Measurements from ENCODE around the gene C1RL.

The C1RL gene

GRCh38 chr12:7136676-7137075 lies 27.7 kb upstream of the C1RL start:
- DNase-seq, result no peak

- no peak for DNase-seq
These were observed 27.1 kb upstream of the C1RL start for GRCh38 chr12:7136071-7136470.

- no peak for DNase-seq
These were observed 25.6 kb upstream of the C1RL start for GRCh38 chr12:7134396-7135166.

- DNase-seq, result peak; percentile 50
These were observed 22.5 kb upstream of the C1RL start for GRCh38 chr12:7131502-7131866.

- peak; percentile 71 for DNase-seq
These were observed 21.9 kb upstream of the C1RL start for GRCh38 chr12:7130701-7131501.

GRCh38 chr12:7129872-7130691 lies 21.1 kb upstream of the C1RL start, which contains the start of gene CLSTN3:
CLSTN3 (plus strand) TSS chr12:7130371; CDS start chr12:7130649, 278 bp downstream.
- peak; percentile 87 for DNase-seq

GRCh38 chr12:7129287-7129871 lies 20.4 kb upstream of the C1RL start:
- no peak for DNase-seq

- no peak for DNase-seq
These were observed 19.8 kb upstream of the C1RL start, which contains the start of gene RBP5 for GRCh38 chr12:7128681-7129286. RBP5 (minus strand) TSS chr12:7128889; CDS start chr12:7128775, 114 bp downstream.

- DNase-seq, result no peak
These were observed 19.1 kb upstream of the C1RL start for GRCh38 chr12:7127916-7128626.

GRCh38 chr12:7125632-7126227 lies 16.7 kb upstream of the C1RL start:
- no peak for DNase-seq

GRCh38 chr12:7123806-7124522 lies 14.9 kb upstream of the C1RL start:
- no peak for DNase-seq

- DNase-seq, result no peak
These were observed 14.1 kb upstream of the C1RL start for GRCh38 chr12:7122811-7123769.

- no peak for DNase-seq
These were observed 12.3 kb upstream of the C1RL start for GRCh38 chr12:7121324-7121723.

- no peak for DNase-seq
These were observed 11.2 kb upstream of the C1RL start for GRCh38 chr12:7120166-7120565.

GRCh38 chr12:7118881-7119280 lies 9.9 kb upstream of the C1RL start:
- no peak for DNase-seq

GRCh38 chr12:7117670-7118069 lies 8.7 kb upstream of the C1RL start:
- no peak for DNase-seq

- DNase-seq, result no peak
These were observed 7.9 kb upstream of the C1RL start for GRCh38 chr12:7116916-7117315.

GRCh38 chr12:7116196-7116595 lies 7.2 kb upstream of the C1RL start:
- no peak for DNase-seq

GRCh38 chr12:7114851-7115250 lies 5.8 kb upstream of the C1RL start:
- no peak for DNase-seq
